ENCODE measurements around the gene CLEC20A. TPM values are rescaled to one million over a fixed set of nuclear protein-coding genes. Genes with fewer than 3 reads are reported as not detected.

The CLEC20A gene
- total RNA-seq, 1 donor from 2014 or later: not detected

DNA sequence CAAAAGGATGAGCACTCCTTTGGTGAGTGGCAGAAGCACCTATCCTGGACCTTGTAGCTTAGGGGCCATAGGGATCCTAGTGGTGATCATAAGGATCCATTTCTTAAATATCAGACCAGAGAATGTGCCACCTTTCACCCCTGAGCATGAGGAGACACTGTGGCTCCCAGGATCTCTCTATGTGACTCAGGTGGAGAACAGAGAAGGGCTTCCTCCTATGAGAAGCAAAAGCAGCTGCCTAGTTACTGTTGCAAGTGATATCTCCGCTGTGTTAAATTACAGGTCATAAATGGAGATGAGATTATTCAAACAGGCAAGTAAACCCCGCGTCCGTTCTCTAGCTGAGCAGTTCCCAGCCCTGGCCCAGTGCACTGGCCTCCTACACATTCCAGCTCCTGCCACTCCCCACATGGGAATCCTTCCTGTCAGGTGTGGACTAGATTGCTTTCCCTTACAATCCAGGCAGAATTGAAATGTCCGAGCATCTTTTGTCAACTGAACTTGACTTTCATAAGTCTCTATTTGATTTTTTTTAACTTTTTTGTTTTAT, 26.3 kb downstream of the CLEC20A start:
- TF ChIP-seq, protein P1, sequence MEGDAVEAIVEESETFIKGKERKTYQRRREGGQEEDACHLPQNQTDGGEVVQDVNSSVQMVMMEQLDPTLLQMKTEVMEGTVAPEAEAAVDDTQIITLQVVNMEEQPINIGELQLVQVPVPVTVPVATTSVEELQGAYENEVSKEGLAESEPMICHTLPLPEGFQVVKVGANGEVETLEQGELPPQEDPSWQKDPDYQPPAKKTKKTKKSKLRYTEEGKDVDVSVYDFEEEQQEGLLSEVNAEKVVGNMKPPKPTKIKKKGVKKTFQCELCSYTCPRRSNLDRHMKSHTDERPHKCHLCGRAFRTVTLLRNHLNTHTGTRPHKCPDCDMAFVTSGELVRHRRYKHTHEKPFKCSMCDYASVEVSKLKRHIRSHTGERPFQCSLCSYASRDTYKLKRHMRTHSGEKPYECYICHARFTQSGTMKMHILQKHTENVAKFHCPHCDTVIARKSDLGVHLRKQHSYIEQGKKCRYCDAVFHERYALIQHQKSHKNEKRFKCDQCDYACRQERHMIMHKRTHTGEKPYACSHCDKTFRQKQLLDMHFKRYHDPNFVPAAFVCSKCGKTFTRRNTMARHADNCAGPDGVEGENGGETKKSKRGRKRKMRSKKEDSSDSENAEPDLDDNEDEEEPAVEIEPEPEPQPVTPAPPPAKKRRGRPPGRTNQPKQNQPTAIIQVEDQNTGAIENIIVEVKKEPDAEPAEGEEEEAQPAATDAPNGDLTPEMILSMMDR (IDR thresholded peaks at IDR 0.05): no peak
- TF ChIP-seq POLR2A (IDR thresholded peaks at IDR 0.05) (no peak), POLR2AphosphoS5 (IDR thresholded peaks at IDR 0.05; ENCODE audit: insufficient read depth in 1 of 2, low read depth in 1 of 2) (no peak)
- Histone ChIP-seq H3K4me3 (no peak overlapping the region), H3K27me3 (no peaks in the 10 kb centered on the region), H3K27ac (no peak overlapping the region), H3K9me3 (no peaks in the 10 kb centered on the region), H3K4me1 (no peaks in the 10 kb centered on the region), H3K36me3 (peaks cover 0 to 38% of the 10 kb centered on the region in 2 donors)
- intact Hi-C loops (cut with DNase I): no loop called here
- no peak for DNase-seq (ENCODE audit: extremely low spot score in 2 of 2)

DNA sequence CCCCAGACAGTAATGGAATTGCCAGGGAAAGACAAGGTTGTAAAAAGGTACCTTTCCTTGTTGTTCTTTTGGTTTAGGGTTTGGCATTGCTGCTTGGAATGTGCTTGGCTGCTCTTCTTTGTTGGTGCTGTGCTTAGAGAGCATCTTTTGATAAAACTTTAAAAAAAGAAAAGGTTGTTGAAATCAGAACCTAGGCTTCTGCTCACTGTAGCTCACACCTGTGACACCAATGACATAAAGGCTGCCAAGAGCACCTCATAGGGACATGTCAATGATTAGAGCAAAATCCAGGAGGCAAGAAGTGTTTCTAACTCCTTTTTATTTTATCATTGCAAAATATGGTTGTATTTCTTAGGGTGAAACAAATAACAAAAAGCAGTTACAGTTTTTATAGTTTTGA, 28.9 kb downstream of the CLEC20A start:
- Histone ChIP-seq H3K27ac (no peak overlapping the region), H3K9me3 (no peaks in the 10 kb centered on the region), H3K27me3 (no peaks in the 10 kb centered on the region), H3K4me1 (no peaks in the 10 kb centered on the region), H3K4me3 (no peak overlapping the region), H3K36me3 (peaks cover 0 to 26% of the 10 kb centered on the region in 2 donors)
- TF ChIP-seq POLR2AphosphoS5 (IDR thresholded peaks at IDR 0.05; ENCODE audit: insufficient read depth in 1 of 2, low read depth in 1 of 2) (no peak), POLR2A (IDR thresholded peaks at IDR 0.05) (no peak)
- TF ChIP-seq, protein P1 (IDR thresholded peaks at IDR 0.05): no peak
- no peak for DNase-seq (ENCODE audit: extremely low spot score in 2 of 2)
- intact Hi-C loops (cut with DNase I): no loop called here

DNA sequence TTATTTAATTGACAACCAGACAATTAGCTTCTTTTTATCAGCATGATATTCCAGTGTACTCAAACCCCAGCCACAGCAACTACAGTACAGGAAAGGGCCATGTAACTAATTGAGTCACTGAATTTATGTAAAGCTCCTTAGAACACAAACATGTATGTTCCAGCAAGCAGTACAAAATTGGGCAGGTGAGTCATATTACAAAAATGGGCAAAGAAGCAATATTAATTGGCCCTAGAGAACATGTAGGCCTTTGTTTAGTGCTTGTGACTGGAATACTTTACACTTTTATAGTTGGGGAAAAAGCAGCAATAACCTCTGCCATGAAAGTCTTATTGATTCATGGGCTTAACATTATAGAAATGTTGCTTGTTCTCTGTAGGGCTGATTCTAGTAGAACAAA, 31.8 kb downstream of the CLEC20A start:
- Histone ChIP-seq H3K27ac (no peak overlapping the region), H3K9me3 (no peaks in the 10 kb centered on the region), H3K4me1 (no peaks in the 10 kb centered on the region), H3K27me3 (no peaks in the 10 kb centered on the region), H3K4me3 (no peak overlapping the region), H3K36me3 (peaks cover 0 to 26% of the 10 kb centered on the region in 2 donors)
- DNase-seq (ENCODE audit: extremely low spot score in 2 of 2): no peak
- intact Hi-C loops (cut with DNase I): no loop called here
- no peak for TF ChIP-seq POLR2A (IDR thresholded peaks at IDR 0.05)

DNA sequence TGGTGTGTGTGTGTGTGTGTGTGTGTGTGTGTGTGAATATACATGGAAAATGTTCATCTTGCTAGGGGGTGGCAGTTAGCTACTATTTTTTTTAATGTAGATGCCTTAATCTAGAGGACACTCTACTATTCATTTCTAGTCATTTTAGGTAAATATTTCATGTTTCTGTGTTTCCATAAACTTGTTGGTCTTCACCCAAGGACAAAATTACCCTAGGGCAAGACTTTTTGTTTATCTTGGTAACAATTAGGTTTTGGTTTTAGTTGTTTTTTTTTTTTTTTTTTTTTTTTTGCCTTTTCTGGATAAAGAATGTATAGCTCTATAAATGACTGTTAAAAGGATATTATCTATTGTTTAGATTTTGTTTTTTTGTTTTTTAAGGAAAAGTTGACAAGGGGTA, 32.2 kb downstream of the CLEC20A start:
- TF ChIP-seq, protein P1 (IDR thresholded peaks at IDR 0.05): no peak
- H3K4me3 ChIP-seq: no peak overlapping the region
- no peaks in the 10 kb centered on the region for H3K4me1 ChIP-seq
- H3K27me3 ChIP-seq: no peaks in the 10 kb centered on the region
- H3K9me3 ChIP-seq: no peaks in the 10 kb centered on the region
- intact Hi-C loops (cut with DNase I): no loop called here
- no peak overlapping the region for H3K27ac ChIP-seq
- no peak for DNase-seq (ENCODE audit: extremely low spot score in 2 of 2)
- peaks cover 0 to 26% of the 10 kb centered on the region in 2 donors for H3K36me3 ChIP-seq

DNA sequence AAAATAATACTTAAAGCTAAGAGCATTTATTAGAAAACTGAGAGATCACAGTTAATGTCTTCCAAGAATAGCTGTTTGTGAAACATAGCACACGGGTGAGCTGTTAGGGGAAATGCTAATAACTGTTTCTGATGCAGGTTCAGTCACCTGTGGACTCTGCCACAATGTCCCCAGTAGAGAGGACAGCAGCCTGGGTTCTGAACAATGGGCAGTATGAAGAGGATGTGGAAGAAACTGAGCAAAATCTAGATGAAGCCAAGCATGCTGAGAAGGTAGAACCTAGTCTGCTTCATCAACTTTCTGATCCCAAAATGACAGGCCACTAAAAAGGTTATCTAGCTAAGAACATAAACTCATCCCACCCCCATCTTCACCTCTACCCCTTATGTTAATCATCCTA, 32.6 kb downstream of the CLEC20A start:
- Histone ChIP-seq H3K27me3 (no peaks in the 10 kb centered on the region), H3K4me1 (no peaks in the 10 kb centered on the region), H3K36me3 (peaks cover 0 to 26% of the 10 kb centered on the region in 2 donors), H3K9me3 (no peaks in the 10 kb centered on the region), H3K27ac (no peak overlapping the region), H3K4me3 (no peak overlapping the region)
- intact Hi-C loops (cut with DNase I): no loop called here
- no peak for DNase-seq (ENCODE audit: extremely low spot score in 2 of 2)
- TF ChIP-seq POLR2AphosphoS5 (IDR thresholded peaks at IDR 0.05; ENCODE audit: insufficient read depth in 1 of 2, low read depth in 1 of 2) (no peak), POLR2A (IDR thresholded peaks at IDR 0.05) (no peak)
- TF ChIP-seq, protein P1 (IDR thresholded peaks at IDR 0.05): no peak
